ENCODE measurements around the gene SH3RF3. TPM values are rescaled to one million over a fixed set of nuclear protein-coding genes. Genes with fewer than 3 reads are reported as not detected.

The SH3RF3 gene
- total RNA-seq, 2 donors from 2014 or later: 1.3 to 5.6 TPM

GRCh38 chr2:109173311-109174171 lies 44.5 kb downstream of the SH3RF3 start:
- Histone ChIP-seq H3K27ac (peak overlapping the region in 1 of 4 donors; percentile 41), H3K9me3 (no peaks in the 10 kb centered on the region), H3K36me3 (replicated peaks in 1 of 2; ENCODE audit: insufficient read depth in 1 of 2, low read depth in 2 of 2) (no peaks in the 10 kb centered on the region), H3K27me3 (no peaks in the 10 kb centered on the region), H3K4me3 (no peak overlapping the region), H3K4me1 (peaks cover 13% of the 10 kb centered on the region)
- 73 to 80% methylated on average over 15 to 19 of the region's 19 CpGs for WGBS, 2 donors
- intact Hi-C loops (cut with DNase I): no loop called here
- TF ChIP-seq POLR2A (IDR thresholded peaks at IDR 0.05) (no peak), CTCF (IDR thresholded peaks at IDR 0.05) (no peak)
- DNase-seq (peak; percentile 25 to 62 (median 42)), ATAC-seq (peak; percentile 55)

GRCh38 chr2:109174214-109174613 lies 45.2 kb downstream of the SH3RF3 start:
- no peaks in the 10 kb centered on the region for H3K27me3 ChIP-seq
- no peak overlapping the region for H3K4me3 ChIP-seq
- peak overlapping the region in 1 of 4 donors; percentile 41 for H3K27ac ChIP-seq
- TF ChIP-seq CTCF (IDR thresholded peaks at IDR 0.05): no peak
- no peak for TF ChIP-seq POLR2A (IDR thresholded peaks at IDR 0.05)
- H3K9me3 ChIP-seq: no peaks in the 10 kb centered on the region
- WGBS, 2 donors: 79 to 93% methylated on average over 4 of the region's 4 CpGs
- no peaks in the 10 kb centered on the region for H3K36me3 ChIP-seq (replicated peaks in 1 of 2; ENCODE audit: insufficient read depth in 1 of 2, low read depth in 2 of 2)
- no peak for DNase-seq
- peaks cover 13% of the 10 kb centered on the region for H3K4me1 ChIP-seq
- intact Hi-C loops (cut with DNase I): no loop called here
- no peak for ATAC-seq

GRCh38 chr2:109174626-109175349 lies 45.8 kb downstream of the SH3RF3 start:
- Histone ChIP-seq H3K27me3 (no peaks in the 10 kb centered on the region), H3K9me3 (no peaks in the 10 kb centered on the region), H3K4me3 (no peak overlapping the region), H3K27ac (no peak overlapping the region), H3K4me1 (peaks cover 13% of the 10 kb centered on the region), H3K36me3 (replicated peaks in 1 of 2; ENCODE audit: insufficient read depth in 1 of 2, low read depth in 2 of 2) (no peaks in the 10 kb centered on the region)
- WGBS, 2 donors: 85 to 87% methylated on average over 7 of the region's 7 CpGs
- no peak for DNase-seq
- intact Hi-C loops (cut with DNase I): no loop called here
- no peak for ATAC-seq
- TF ChIP-seq CTCF (IDR thresholded peaks at IDR 0.05) (no peak), POLR2A (IDR thresholded peaks at IDR 0.05) (no peak)

GRCh38 chr2:109175350-109175678 lies 46.3 kb downstream of the SH3RF3 start:
- WGBS, 2 donors: 54 to 59% methylated on average over 3 of the region's 3 CpGs
- H3K4me1 ChIP-seq: peaks cover 13% of the 10 kb centered on the region
- H3K27me3 ChIP-seq: no peaks in the 10 kb centered on the region
- H3K4me3 ChIP-seq: no peak overlapping the region
- no peak overlapping the region for H3K27ac ChIP-seq
- ATAC-seq (no peak), DNase-seq (no peak)
- no peaks in the 10 kb centered on the region for H3K36me3 ChIP-seq (replicated peaks in 1 of 2; ENCODE audit: insufficient read depth in 1 of 2, low read depth in 2 of 2)
- intact Hi-C loops (cut with DNase I): no loop called here
- TF ChIP-seq POLR2A (IDR thresholded peaks at IDR 0.05): no peak
- TF ChIP-seq CTCF (IDR thresholded peaks at IDR 0.05): no peak
- no peaks in the 10 kb centered on the region for H3K9me3 ChIP-seq
